Fibroblast of lung (primary cell): ENCODE results near the gene CD2AP. TPM values are rescaled to one million over a fixed set of nuclear protein-coding genes. Genes with fewer than 3 reads are reported as not detected.

Source experiments
- DNase-seq, 2 donors: peaks; one replicate each; pipeline versions ENCODE4 v3.0.0 to v3.0.0-alpha.2; 2010; ENCODE audit warnings: low read depth in 2 of 2
- H2AFZ ChIP-seq: 2 replicates; pipeline ENCODE4 v1.5.1; 2012; ENCODE audit warnings: low read length, control low read depth, inconsistent platforms
- H3K27ac ChIP-seq: 2 replicates; pipeline ENCODE4 v1.5.1; 2011; ENCODE audit warnings: low read length, control low read depth; ENCODE audit not compliant: insufficient read depth
- H3K27me3 ChIP-seq: 2 replicates; pipeline ENCODE4 v1.5.1; 2011; ENCODE audit warnings: mild to moderate bottlenecking, low read length; ENCODE audit not compliant: control insufficient read depth, insufficient read depth
- H3K36me3 ChIP-seq: 2 replicates; pipeline ENCODE4 v1.5.1; 2011; ENCODE audit warnings: low read length; ENCODE audit not compliant: control insufficient read depth, insufficient read depth
- H3K4me1 ChIP-seq: 2 replicates; pipeline ENCODE4 v1.5.1; 2011; ENCODE audit warnings: low read length; ENCODE audit not compliant: control insufficient read depth, insufficient read depth; ENCODE audit errors: extremely low read depth
- H3K4me2 ChIP-seq: 2 replicates; pipeline ENCODE4 v1.5.1; 2011; ENCODE audit warnings: low read length, control low read depth; ENCODE audit not compliant: insufficient read depth; ENCODE audit errors: extremely low read depth
- H3K4me3 ChIP-seq, 4 experiments: fragments of 200-600 bp in 1 of 4; sonication (generic) in 1 of 4; replicated peaks in 1 of 4; 2 replicates each; pipeline ENCODE4 v1.5.1; 2011 to 2016; ENCODE audit warnings: low read length in 4 of 4, low read depth in 3 of 4, mild to moderate bottlenecking in 3 of 4, control low read depth in 2 of 4, inconsistent platforms in 1 of 4, mixed read lengths in 1 of 4; ENCODE audit not compliant: insufficient read depth in 1 of 4; ENCODE audit errors: control extremely low read depth in 1 of 4
- H3K79me2 ChIP-seq: 2 replicates; pipeline ENCODE4 v1.5.1; 2012; ENCODE audit warnings: mild to moderate bottlenecking, low read length, inconsistent platforms; ENCODE audit not compliant: control insufficient read depth, insufficient read depth
- H3K9ac ChIP-seq: 2 replicates; pipeline ENCODE4 v1.5.1; 2011; ENCODE audit warnings: mild to moderate bottlenecking, low read length, control low read depth; ENCODE audit not compliant: insufficient read depth
- H3K9me3 ChIP-seq: 2 replicates; pipeline ENCODE4 v1.5.1; 2012; ENCODE audit warnings: low read depth, low read length; ENCODE audit not compliant: control insufficient read depth, insufficient read depth
- H4K20me1 ChIP-seq: 2 replicates; pipeline ENCODE4 v1.5.1; 2011; ENCODE audit warnings: low read length; ENCODE audit not compliant: control insufficient read depth, insufficient read depth; ENCODE audit errors: extremely low read depth
- EZH2 ChIP-seq: IDR thresholded peaks from 2 replicates; pipeline ENCODE4 v1.5.1; 2012; ENCODE audit warnings: low read length, control low read depth, mild to moderate bottlenecking; ENCODE audit errors: missing control alignments
- polyA plus RNA-seq, 2 donors: library from polyadenylated mRNA; depleted of rRNA in 1 of 2; stranded (reverse) in 1 of 2; unstranded in 1 of 2; fragments of >200 nt; gene quantifications; 2 replicates each; pipeline ENCODE4 v1.2.1, GENCODE V29; 2011 to 2012; ENCODE audit warnings: missing spikeins in 1 of 2
- total RNA-seq: library from RNA; depleted of rRNA; stranded (reverse); fragments of >200 nt; gene quantifications from 2 replicates; pipeline ENCODE4 v1.2.1, GENCODE V29; 2014
- TF ChIP-seq, protein P1 (sequence below), 2 donors: IDR thresholded peaks in 1 of 2; conservative IDR thresholded peaks in 1 of 2; 1 replicate in 1 of 2; 2 replicates in 1 of 2; pipeline ENCODE4 v1.5.1; 2011 to 2012; ENCODE audit warnings: low read length in 2 of 2, control low read depth in 1 of 2, inconsistent platforms in 1 of 2, low read depth in 1 of 2, mild to moderate bottlenecking in 1 of 2

Gene CD2AP
- total and polyA plus RNA-seq, 2 donors (not counting 1 experiment from before 2014, with no cell fraction given), result 15.7 to 17.2 TPM

DNA sequence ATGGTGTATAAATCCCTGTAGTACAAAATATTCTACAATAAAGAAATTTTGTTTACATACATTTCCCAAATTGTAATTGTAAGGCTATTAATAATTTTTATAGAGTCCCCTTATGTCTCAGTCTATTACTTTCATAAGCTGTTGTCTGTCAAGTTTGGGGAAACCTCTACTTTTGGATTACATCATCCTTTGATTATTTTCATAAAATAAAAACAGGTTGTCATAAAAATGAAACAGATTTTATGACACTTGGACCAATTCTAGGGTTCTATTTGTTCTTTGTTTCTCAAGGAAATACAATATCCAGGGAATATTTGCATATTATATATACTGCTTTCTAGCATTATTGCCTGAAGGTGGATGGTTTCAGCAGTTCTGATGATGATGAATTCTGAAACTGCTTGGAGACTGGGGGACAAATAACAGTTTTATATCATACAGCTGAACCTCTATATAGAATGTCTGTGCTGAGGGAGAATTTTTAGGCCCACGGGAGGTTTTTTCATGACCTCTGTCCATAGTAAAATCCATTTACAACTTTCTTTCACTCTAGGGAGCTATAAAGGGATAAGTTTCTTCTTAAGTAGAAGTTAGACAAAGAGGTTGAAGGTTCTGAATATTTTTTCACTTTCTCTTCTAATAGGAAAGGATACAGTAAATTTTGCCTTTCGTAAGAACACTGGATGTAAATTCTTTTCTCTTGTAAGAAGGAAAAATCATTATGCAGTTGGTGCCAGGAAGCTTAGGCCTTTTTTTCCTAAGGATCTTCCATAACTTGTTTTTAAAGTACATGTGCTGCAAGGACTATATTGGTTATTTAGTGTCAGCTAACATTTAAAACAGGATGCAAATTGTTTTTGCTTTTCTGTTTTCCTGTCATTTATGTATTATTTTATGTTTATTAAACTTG is 58.0 kb downstream of the CD2AP start:
- H3K27ac ChIP-seq, result no peak overlapping the region
- H3K4me2 ChIP-seq, result no peak overlapping the region
- no peak overlapping the region for H2AFZ ChIP-seq
- H3K4me3 ChIP-seq, result no peak overlapping the region
- H3K36me3 ChIP-seq, result peaks cover 4% of the 10 kb centered on the region
- no peaks in the 10 kb centered on the region for H3K79me2 ChIP-seq
- H3K9ac ChIP-seq, result no peak overlapping the region
- no peaks in the 10 kb centered on the region for H3K27me3 ChIP-seq
- no peaks in the 10 kb centered on the region for H3K4me1 ChIP-seq
- DNase-seq, result no peak
- no peak for TF ChIP-seq EZH2
- TF ChIP-seq, protein P1, sequence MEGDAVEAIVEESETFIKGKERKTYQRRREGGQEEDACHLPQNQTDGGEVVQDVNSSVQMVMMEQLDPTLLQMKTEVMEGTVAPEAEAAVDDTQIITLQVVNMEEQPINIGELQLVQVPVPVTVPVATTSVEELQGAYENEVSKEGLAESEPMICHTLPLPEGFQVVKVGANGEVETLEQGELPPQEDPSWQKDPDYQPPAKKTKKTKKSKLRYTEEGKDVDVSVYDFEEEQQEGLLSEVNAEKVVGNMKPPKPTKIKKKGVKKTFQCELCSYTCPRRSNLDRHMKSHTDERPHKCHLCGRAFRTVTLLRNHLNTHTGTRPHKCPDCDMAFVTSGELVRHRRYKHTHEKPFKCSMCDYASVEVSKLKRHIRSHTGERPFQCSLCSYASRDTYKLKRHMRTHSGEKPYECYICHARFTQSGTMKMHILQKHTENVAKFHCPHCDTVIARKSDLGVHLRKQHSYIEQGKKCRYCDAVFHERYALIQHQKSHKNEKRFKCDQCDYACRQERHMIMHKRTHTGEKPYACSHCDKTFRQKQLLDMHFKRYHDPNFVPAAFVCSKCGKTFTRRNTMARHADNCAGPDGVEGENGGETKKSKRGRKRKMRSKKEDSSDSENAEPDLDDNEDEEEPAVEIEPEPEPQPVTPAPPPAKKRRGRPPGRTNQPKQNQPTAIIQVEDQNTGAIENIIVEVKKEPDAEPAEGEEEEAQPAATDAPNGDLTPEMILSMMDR (conservative IDR thresholded peaks at IDR 0.05 in 1 of 2, IDR thresholded peaks at IDR 0.05 in 1 of 2; ENCODE audit: low read depth in 1 of 2, low read length in 2 of 2), result no peak
- H3K9me3 ChIP-seq, result no peaks in the 10 kb centered on the region
- H4K20me1 ChIP-seq, result no peaks in the 10 kb centered on the region

DNA sequence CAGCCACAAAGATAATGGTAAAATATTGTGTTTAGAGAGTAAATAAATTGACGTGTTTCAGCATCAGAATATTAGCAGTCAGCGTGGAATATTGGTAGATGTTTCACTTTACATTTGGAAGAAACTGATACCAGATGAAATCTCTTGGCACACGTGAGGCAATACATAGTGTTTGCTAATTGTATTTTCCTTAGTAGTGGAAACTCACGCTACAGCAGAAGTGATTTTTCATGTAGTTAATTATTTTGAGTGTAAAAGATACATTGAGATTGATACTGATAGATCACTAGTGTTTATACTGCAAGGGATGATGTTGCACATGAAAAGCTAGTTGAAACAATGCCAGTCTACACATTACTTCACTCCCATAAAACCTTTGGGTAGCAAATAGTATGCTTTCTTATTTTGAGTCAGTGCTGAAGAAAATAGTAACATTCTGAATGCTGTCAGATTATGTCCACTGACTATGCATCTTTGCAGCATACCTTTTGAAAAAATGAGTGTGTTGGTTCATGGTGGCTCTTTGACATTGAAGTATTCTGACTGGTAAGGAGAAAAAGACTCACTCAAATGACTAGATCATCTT is 59.3 kb downstream of the CD2AP start:
- no peak overlapping the region for H3K9ac ChIP-seq
- H3K4me3 ChIP-seq, result no peak overlapping the region
- no peaks in the 10 kb centered on the region for H3K9me3 ChIP-seq
- H3K27me3 ChIP-seq, result no peaks in the 10 kb centered on the region
- no peak overlapping the region for H3K27ac ChIP-seq
- TF ChIP-seq, protein P1 (conservative IDR thresholded peaks at IDR 0.05 in 1 of 2, IDR thresholded peaks at IDR 0.05 in 1 of 2; ENCODE audit: low read depth in 1 of 2, low read length in 2 of 2), result no peak
- no peak for TF ChIP-seq EZH2
- no peaks in the 10 kb centered on the region for H3K79me2 ChIP-seq
- DNase-seq, result no peak
- no peaks in the 10 kb centered on the region for H4K20me1 ChIP-seq
- H3K4me2 ChIP-seq, result no peak overlapping the region
- H2AFZ ChIP-seq, result no peak overlapping the region
- peaks cover 4% of the 10 kb centered on the region for H3K36me3 ChIP-seq
- H3K4me1 ChIP-seq, result no peaks in the 10 kb centered on the region

DNA sequence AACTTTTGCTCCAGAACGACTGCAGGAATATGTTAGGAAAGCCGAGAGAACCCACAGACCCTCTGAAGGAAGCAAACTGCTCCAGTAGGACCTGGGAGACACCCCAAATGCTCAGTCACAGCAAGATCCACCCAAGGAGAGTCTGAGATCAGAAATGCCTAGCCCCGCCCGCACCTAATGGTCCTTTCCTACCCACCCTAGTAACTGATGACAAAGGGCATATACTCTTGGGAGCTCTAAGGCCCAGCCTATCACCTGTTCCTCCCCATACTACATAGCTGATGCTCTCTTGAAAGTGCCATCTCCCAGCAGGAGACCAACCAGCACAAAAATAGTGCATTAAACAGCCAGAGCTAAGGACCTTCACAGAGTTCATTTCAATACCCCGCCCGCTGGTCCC is 67.6 kb downstream of the CD2AP start:
- H4K20me1 ChIP-seq, result no peaks in the 10 kb centered on the region
- H3K4me2 ChIP-seq, result no peak overlapping the region
- H3K9ac ChIP-seq, result no peak overlapping the region
- no peaks in the 10 kb centered on the region for H3K27me3 ChIP-seq
- no peaks in the 10 kb centered on the region for H3K4me1 ChIP-seq
- no peaks in the 10 kb centered on the region for H3K79me2 ChIP-seq
- H3K9me3 ChIP-seq, result no peaks in the 10 kb centered on the region
- TF ChIP-seq EZH2, result no peak
- TF ChIP-seq, protein P1 (conservative IDR thresholded peaks at IDR 0.05 in 1 of 2, IDR thresholded peaks at IDR 0.05 in 1 of 2; ENCODE audit: low read depth in 1 of 2, low read length in 2 of 2), result no peak
- no peak overlapping the region for H3K27ac ChIP-seq
- H3K4me3 ChIP-seq, result no peak overlapping the region
- DNase-seq, result no peak
- no peak overlapping the region for H2AFZ ChIP-seq
- no peaks in the 10 kb centered on the region for H3K36me3 ChIP-seq
